GM12892 (cell line): ENCODE measurements around the gene ZNF391.
"Not testable (repeated sequence)": the region's sequence is repeated elsewhere in the genome, so short reads cannot be mapped to it uniquely, and the experiment has no call there.

Experiments
- POLR2A ChIP-seq: IDR thresholded peaks from 2 replicates; pipeline ENCODE4 v1.6.1; 2011; ENCODE audit warnings: low read depth, low read length, control low read depth
- POLR2AphosphoS5 ChIP-seq: IDR thresholded peaks from 2 replicates; pipeline ENCODE4 v1.6.1; 2011; ENCODE audit warnings: low read depth, low read length, control low read depth

- TF ChIP-seq POLR2AphosphoS5, POLR2A: not testable (repeated sequence)
Measured at GRCh38 chr6:27381001-27381400, 7.6 kb upstream of the ZNF391 start.
